GM18870 (cell line): ENCODE results near the gene LEO1.

Source experiments
- ATAC-seq: cut with Tn5 transposase; IDR thresholded peaks from one replicate; pipeline ENCODE4 v1.9.1; 2021; ENCODE audit warnings: moderate library complexity; ENCODE audit not compliant: unreplicated experiment

The LEO1 gene

GRCh38 chr15:51935466-51936104 is 36.0 kb downstream of the LEO1 start:
- ATAC-seq: peak; percentile 96

- ATAC-seq: no peak
Measured at GRCh38 chr15:51932161-51932560, 39.4 kb downstream of the LEO1 start.

GRCh38 chr15:51931638-51932037 is 39.9 kb downstream of the LEO1 start:
- no peak for ATAC-seq

- no peak for ATAC-seq
Measured at GRCh38 chr15:51931016-51931415, 40.6 kb downstream of the LEO1 start.

GRCh38 chr15:51926809-51927208 is 44.8 kb downstream of the LEO1 start:
- ATAC-seq: no peak

GRCh38 chr15:51924156-51925068 is 47.2 kb downstream of the LEO1 start:
- ATAC-seq: no peak

- no peak for ATAC-seq
Measured at GRCh38 chr15:51917493-51917892, 54.1 kb downstream of the LEO1 start.

GRCh38 chr15:51912528-51912927 is 59.0 kb downstream of the LEO1 start:
- no peak for ATAC-seq

- no peak for ATAC-seq
Measured at GRCh38 chr15:51909584-51909983, 62.0 kb downstream of the LEO1 start.

- no peak for ATAC-seq
Measured at GRCh38 chr15:51908316-51908715, 63.3 kb downstream of the LEO1 start.

- ATAC-seq: no peak
Measured at GRCh38 chr15:51907136-51907862, 64.3 kb downstream of the LEO1 start.

- no peak for ATAC-seq
Measured at GRCh38 chr15:51904931-51905330, 66.6 kb downstream of the LEO1 start.

GRCh38 chr15:51904421-51904820 is 67.2 kb downstream of the LEO1 start:
- no peak for ATAC-seq

- ATAC-seq: no peak
Measured at GRCh38 chr15:51889486-51889885, 82.1 kb downstream of the LEO1 start.

GRCh38 chr15:51888593-51889195 is 82.9 kb downstream of the LEO1 start:
- no peak for ATAC-seq
